Peyer's patch (tissue), 4 donors: ENCODE data around the gene AGAP1.

ENCODE experiments used
- POLR2A ChIP-seq, 2 donors: fragments of 450-650 bp; IDR thresholded peaks; one replicate each; pipeline ENCODE4 v1.5.1; 2017; ENCODE audit warnings: antibody characterized with exemption in 2 of 2, mild to moderate bottlenecking in 2 of 2, moderate library complexity in 2 of 2
- TF ChIP-seq, protein P1 (sequence below), 6 experiments: fragments of 450-650 bp in 4 of 6; fragments of 200-600 bp in 2 of 6; sonication (generic) in 1 of 6; IDR thresholded peaks; one replicate each; pipeline ENCODE4 v1.5.1; 2017 to 2019; ENCODE audit warnings: antibody characterized with exemption in 6 of 6, mild to moderate bottlenecking in 3 of 6, moderate library complexity in 1 of 6

DNA sequence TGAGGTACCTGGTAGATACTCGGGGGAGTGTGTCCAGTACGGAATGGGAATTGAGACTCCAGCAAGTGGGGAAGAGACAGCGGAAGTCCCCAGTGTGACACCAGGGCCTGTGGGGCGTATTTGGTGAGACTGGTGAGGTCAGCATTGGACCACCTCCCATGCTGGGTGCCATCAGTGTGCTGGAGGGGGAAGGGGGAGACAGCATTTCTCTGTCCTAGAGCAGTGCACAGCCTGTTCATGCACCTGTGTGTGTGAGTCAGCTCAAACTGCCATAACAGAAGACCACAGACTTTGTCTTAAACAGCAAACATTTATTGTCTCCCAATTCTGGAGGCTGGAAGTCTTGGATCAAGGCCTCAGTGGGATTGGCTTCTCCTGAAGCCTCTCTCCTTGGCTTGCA, 372.5 kb downstream of the AGAP1 start:
- TF ChIP-seq, protein P1, sequence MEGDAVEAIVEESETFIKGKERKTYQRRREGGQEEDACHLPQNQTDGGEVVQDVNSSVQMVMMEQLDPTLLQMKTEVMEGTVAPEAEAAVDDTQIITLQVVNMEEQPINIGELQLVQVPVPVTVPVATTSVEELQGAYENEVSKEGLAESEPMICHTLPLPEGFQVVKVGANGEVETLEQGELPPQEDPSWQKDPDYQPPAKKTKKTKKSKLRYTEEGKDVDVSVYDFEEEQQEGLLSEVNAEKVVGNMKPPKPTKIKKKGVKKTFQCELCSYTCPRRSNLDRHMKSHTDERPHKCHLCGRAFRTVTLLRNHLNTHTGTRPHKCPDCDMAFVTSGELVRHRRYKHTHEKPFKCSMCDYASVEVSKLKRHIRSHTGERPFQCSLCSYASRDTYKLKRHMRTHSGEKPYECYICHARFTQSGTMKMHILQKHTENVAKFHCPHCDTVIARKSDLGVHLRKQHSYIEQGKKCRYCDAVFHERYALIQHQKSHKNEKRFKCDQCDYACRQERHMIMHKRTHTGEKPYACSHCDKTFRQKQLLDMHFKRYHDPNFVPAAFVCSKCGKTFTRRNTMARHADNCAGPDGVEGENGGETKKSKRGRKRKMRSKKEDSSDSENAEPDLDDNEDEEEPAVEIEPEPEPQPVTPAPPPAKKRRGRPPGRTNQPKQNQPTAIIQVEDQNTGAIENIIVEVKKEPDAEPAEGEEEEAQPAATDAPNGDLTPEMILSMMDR (IDR thresholded peaks at IDR 0.05) = no peak
- no peak for TF ChIP-seq POLR2A (IDR thresholded peaks at IDR 0.05)
